ENCODE results near the gene INAFM1. TPM values are rescaled to one million over a fixed set of nuclear protein-coding genes. Genes with fewer than 3 reads are reported as not detected.

INAFM1 gene
- total and polyA plus RNA-seq, 2 donors (not counting 3 experiments of a cell fraction or from before 2014, with no cell fraction given), result 2.8 to 8.3 TPM

DNA sequence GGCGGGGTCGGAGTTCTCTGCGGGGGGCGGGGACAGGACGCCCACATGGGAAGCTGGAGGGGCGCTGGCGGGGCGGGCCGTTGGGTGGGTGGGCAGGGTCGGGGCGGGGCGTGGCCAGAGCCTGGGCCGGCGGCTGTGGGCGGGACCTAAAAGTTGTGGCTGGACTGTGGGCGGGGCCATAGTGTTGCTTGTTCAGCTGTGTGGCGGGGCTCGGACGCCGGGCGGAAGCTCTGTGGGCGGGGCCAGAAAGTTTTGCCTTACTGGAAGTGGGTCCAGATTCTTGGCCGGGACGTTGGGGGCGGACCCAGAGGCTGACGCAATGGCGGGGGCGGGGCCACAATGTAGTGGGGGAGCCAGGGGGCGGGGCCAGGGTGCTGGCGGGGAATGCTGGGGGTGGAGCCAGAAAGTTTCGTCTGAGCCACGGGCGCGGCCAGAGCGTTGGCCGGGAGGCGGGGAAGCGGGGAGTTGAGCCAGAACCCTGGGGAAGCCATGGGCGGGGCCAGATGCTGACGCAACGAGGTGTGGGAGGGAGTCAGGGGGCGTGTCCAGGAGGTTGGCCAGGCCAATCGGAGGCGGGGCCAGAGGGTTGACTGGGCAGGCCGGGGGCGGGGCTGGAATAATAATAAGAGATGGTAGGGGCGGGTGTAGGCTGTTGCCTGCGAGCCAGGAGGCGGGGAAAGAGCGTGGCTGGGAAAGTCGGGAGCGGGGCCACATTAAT lies 17.8 kb upstream of the INAFM1 start:
- no peaks in the 10 kb centered on the region for H4K20me1 ChIP-seq (replicated peaks; ENCODE audit: control insufficient read depth, extremely low read depth, insufficient read depth, low read length)
- no peak overlapping the region for H3K4me2 ChIP-seq (ENCODE audit: insufficient read depth, low read length)
- TF ChIP-seq JUN (IDR thresholded peaks at IDR 0.05; ENCODE audit: borderline replicate concordance, insufficient read depth, insufficient read length, low read depth) (no peak), FOS (IDR thresholded peaks at IDR 0.05; ENCODE audit: borderline replicate concordance, insufficient read depth, low read length) (no peak)
- TF ChIP-seq, protein P1, sequence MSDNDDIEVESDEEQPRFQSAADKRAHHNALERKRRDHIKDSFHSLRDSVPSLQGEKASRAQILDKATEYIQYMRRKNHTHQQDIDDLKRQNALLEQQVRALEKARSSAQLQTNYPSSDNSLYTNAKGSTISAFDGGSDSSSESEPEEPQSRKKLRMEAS (IDR thresholded peaks at IDR 0.05; ENCODE audit: insufficient read depth, insufficient read length), result peak; percentile 1
- peak overlapping the region; percentile 97 for H3K9ac ChIP-seq (replicated peaks; ENCODE audit: extremely low read depth, insufficient read depth, low read length)
- H3K4me1 ChIP-seq (ENCODE audit: control insufficient read depth, extremely low read depth, insufficient read depth, low read length), result peaks cover 11% of the 10 kb centered on the region
- H3K27me3 ChIP-seq (ENCODE audit: control insufficient read depth in 2 of 2, insufficient read depth in 2 of 2, low read length in 2 of 2), result no peaks in the 10 kb centered on the region
- ChIA-PET CTCF (interaction anchor here (0.6 to 2.8 kb wide), 14 partner anchors 9 to 177 kb away, joined by 3 to 49 read pairs (median 3); partner anchors contain the start of gene DHX34), POLR2A (interaction anchor here (0.6 to 2.8 kb wide), 11 partner anchors 11 to 542 kb away, joined by 3 to 31 read pairs (median 4); partner anchors contain the start of genes INAFM1 and ZC3H4)
- dilution Hi-C loops (cut with MboI; ENCODE audit: extremely low pct_ligation_motif_present, low sequenced_read_pairs), result no loop called here
- no TSS peak for BruUV-seq (replicated peaks)
- H2AFZ ChIP-seq (ENCODE audit: low read depth, low read length), result no peak overlapping the region
- intact Hi-C loops (cut with micrococcal nuclease), result loop anchor here (1.0 to 5.0 kb wide), 5 partner anchors 13 to 470 kb away; partner anchors contain the start of gene SLC1A5
- FAIRE-seq (no peak), DNase-seq (ENCODE audit: low read depth, low spot score) (peak; percentile 99)
- H3K79me2 ChIP-seq (ENCODE audit: control insufficient read depth, insufficient read depth, low read length), result peaks cover 9% of the 10 kb centered on the region
- peak overlapping the region; percentile 96 for H3K27ac ChIP-seq (ENCODE audit: insufficient read depth, low read depth, low read length)
- peaks cover 10 to 17% of the 10 kb centered on the region in 2 experiments for H3K36me3 ChIP-seq (ENCODE audit: control insufficient read depth in 2 of 2, extremely low read depth in 1 of 2, insufficient read depth in 2 of 2, low read length in 2 of 2)
- peak overlapping the region in 2 of 3 experiments; percentile 34 to 73 for H3K4me3 ChIP-seq (replicated peaks in 1 of 3; ENCODE audit: insufficient read depth in 1 of 3, low read depth in 1 of 3, low read length in 3 of 3)
- no peaks in the 10 kb centered on the region for H3K9me3 ChIP-seq (replicated peaks; ENCODE audit: control insufficient read depth, insufficient read depth, low read length)
- H3K9me1 ChIP-seq (replicated peaks; ENCODE audit: control insufficient read depth, extremely low read depth, insufficient read depth, low read length), result no peaks in the 10 kb centered on the region

All from endothelial cell of umbilical vein (primary cell).